HG03025 (cell line): ENCODE data around the gene C5.

Experiments used
- ATAC-seq: cut with Tn5 transposase; IDR thresholded peaks from one replicate; pipeline ENCODE4 v1.9.1; 2021; ENCODE audit warnings: mild to moderate bottlenecking, moderate library complexity; ENCODE audit not compliant: unreplicated experiment, low FRiP score

C5 gene

GRCh38 chr9:120915854-120916470 is 134.1 kb downstream of the C5 start:
- no peak for ATAC-seq

DNA sequence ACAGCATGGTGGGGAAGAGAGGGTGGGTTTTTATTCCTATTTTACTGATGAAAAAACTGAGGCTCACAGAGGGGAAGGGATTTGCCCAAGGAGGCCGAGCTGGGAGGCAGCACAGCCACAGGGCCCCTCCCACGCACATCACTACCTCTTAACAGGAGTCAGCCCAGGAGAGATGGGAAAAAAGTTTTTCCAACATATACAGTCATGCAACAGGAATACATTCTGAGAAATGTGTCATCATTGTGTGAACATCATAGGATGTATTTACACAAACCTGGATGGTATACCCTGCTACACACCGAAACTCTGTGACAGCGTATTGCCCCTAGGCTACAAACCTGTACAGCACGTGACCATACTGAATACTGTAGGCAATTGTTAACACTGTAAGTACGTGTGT is 135.1 kb downstream of the C5 start:
- no peak for ATAC-seq

GRCh38 chr9:120914396-120914795 is 135.7 kb downstream of the C5 start:
- no peak for ATAC-seq

DNA sequence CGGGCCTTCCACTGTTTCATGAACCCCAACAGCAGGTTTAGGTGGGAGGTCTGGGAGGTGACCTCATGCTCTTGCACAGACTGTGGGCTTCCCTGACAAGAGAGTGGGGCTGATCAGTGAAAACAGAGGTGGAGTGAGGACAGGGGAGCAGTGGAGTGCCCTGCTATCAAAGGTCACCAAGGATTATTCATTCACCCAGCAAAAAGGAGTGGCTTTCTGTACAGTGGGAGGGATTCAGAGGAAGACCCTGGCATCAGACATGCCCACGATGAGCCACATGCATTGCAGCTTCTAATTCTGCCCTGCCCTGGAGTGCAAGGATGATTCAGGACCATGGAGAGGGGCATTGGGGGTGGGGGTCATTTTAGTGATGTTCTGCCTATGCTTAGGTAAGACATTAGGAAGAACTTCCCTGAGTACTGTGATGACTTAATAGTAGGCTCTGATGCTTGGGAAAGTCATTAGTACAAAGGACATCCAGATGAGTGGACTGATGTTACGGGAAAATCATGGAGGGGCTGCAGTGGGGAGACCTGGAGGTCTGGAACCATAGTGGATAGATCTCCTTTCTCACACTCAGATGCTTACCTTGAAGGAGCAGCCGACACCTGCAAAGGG is 136.3 kb downstream of the C5 start:
- ATAC-seq: no peak

DNA sequence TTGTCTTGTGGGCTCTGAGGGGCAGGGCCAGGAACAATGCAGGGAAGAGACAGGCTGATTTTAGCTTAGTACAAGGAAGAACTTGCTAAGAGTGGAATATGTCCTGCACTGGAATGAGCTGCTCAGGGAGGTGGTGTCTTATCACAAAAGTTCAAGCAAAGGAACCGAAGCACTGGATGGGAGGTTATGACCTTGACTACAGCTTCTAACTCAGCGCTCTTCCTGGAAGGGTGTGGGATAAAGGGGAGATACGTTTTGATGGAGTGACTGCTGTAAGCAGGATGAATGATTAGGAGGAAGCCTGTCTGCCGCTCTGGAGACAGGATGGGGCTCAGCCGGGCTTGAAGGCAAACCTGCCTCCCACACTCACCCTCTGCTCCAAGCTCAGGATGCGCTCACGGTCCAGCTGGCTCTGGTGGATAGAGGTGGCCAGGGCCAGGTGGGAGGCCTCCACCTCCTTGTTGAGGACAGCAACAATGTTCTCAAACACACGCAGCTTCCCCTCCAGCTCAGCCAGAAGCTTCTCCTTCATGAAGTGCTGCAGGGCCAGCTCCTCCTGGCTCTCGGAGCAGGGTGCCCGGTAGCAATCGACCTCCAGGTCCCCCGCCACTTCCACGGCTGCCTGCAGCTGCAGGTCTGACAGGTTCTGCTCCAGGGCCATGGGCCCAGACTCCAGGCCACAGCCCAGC is 137.0 kb downstream of the C5 start:
- ATAC-seq: no peak

DNA sequence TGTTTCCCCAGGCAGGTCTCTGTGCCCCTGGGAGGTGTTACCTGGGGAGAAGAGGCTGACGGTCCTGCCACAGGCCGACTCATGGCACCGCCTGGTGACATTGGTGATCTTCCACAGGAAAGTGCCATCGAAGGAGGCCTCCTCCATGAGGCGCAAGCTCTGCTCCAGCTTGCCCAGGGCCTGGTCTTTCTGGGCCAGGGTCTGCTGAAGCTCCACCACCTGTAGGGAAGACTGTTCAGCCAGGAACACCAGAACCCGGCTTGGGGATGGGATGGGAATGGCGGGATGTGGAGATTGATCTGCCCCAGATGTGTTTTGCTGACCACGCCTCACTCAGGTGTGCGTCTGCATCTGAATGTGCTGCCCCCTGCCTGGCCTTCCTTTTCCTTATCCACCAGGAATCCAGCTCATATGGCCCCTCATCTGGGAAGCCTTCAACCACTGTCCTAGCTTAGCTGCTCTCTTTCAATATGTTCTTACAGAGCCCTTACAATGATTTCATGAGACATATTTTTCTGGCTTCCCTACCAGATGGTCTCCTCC is 138.7 kb downstream of the C5 start:
- ATAC-seq: no peak

DNA sequence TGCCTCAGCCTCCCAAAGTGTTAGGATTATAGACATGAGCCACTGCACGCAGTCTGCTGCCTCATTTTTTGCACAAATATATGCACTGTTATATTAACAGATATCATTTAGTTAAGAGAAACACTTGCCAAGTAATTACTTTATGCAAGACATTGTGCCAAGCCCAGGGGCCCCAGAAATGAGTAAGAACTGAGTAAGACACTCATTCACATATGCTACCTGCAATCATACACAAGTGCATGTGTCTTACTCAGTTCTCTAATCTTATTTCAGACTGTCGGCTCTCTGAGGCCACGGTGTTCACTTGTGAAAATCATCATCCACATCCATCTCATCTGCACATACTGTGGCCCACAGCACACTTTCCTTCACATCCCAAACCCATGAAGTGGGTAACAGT is 139.4 kb downstream of the C5 start:
- no peak for ATAC-seq

GRCh38 chr9:120909904-120910303 is 140.2 kb downstream of the C5 start:
- no peak for ATAC-seq

- no peak for ATAC-seq
These were observed 144.5 kb downstream of the C5 start for GRCh38 chr9:120905315-120906164.

- no peak for ATAC-seq
These were observed 145.1 kb downstream of the C5 start for GRCh38 chr9:120904978-120905301.

GRCh38 chr9:120904061-120904977 is 145.8 kb downstream of the C5 start:
- no peak for ATAC-seq

GRCh38 chr9:120902569-120903535 is 147.2 kb downstream of the C5 start:
- ATAC-seq: no peak
